Left lung (tissue), 10 donors: ENCODE measurements around the gene PYDC2. TPM values are rescaled to one million over a fixed set of nuclear protein-coding genes. Genes with fewer than 3 reads are reported as not detected.

Source experiments
- ATAC-seq: fragments of 200-7000 bp; cut with Tn5 transposase; one replicate; pipeline ENCODE4 v1.9.1; 2020; ENCODE audit warnings: moderate library complexity
- DNase-seq, 4 donors: peaks; one replicate each; pipeline ENCODE4 v3.0.0-alpha.2; 2013 to 2020
- H3K27ac ChIP-seq, 2 donors: fragments of 200-600 bp; sonication (generic) in 1 of 2; one replicate each; pipeline versions ENCODE4 v1.5.0 to v1.8.0; 2020 to 2021
- H3K27me3 ChIP-seq, 2 donors: fragments of 200-600 bp; sonication (generic) in 1 of 2; one replicate each; pipeline versions ENCODE4 v1.5.0 to v1.8.0; 2020 to 2021
- H3K36me3 ChIP-seq, 2 donors: fragments of 200-600 bp; sonication (generic) in 1 of 2; one replicate each; pipeline versions ENCODE4 v1.5.0 to v1.8.0; 2020 to 2021
- H3K4me1 ChIP-seq, 2 donors: fragments of 200-600 bp; one replicate each; pipeline ENCODE4 v1.8.0; 2021
- H3K4me3 ChIP-seq, 2 donors: fragments of 200-600 bp; sonication (generic) in 1 of 2; one replicate each; pipeline versions ENCODE4 v1.5.0 to v1.8.0; 2020 to 2021; ENCODE audit warnings: mild to moderate bottlenecking in 1 of 2
- H3K9me3 ChIP-seq, 2 donors: fragments of 200-600 bp; sonication (generic) in 1 of 2; one replicate each; pipeline versions ENCODE4 v1.5.0 to v1.8.0; 2020 to 2021
- intact Hi-C, 2 donors: fragments of 100-400 bp; cut with DNase I; formaldehyde crosslinking; loops; one replicate each; pipeline versions ENCODE4 v1.11.2 to v1.14.2; 2022
- polyA plus RNA-seq, 6 donors: library from polyadenylated mRNA; unstranded; fragments of 120-200 nt; gene quantifications; one replicate each; pipeline ENCODE4 v1.2.1, GENCODE V29; 2013; ENCODE audit not compliant: insufficient read length in 6 of 6
- total RNA-seq, 2 donors: library from RNA; stranded (reverse); fragmentation: NEBNext Ultra II Directional; extraction: Animal tissue kit (Norgen Biotek cat#: 25700); gene quantifications; one replicate each; pipeline ENCODE4 v1.2.1, GENCODE V29; 2021
- TF ChIP-seq, protein P1 (sequence below), 2 donors: fragments of 200-600 bp; sonication (generic) in 1 of 2; IDR thresholded peaks; one replicate each; pipeline versions ENCODE4 v1.5.0 to v1.8.0; 2021; ENCODE audit warnings: antibody characterized with exemption in 2 of 2
- donor health status: DM: no; HTN: yes; CAD: no.
- donor health status: DM: no; HTN: no; CAD: no.

PYDC2 gene
- total and polyA plus RNA-seq, 8 donors = not detected

DNA sequence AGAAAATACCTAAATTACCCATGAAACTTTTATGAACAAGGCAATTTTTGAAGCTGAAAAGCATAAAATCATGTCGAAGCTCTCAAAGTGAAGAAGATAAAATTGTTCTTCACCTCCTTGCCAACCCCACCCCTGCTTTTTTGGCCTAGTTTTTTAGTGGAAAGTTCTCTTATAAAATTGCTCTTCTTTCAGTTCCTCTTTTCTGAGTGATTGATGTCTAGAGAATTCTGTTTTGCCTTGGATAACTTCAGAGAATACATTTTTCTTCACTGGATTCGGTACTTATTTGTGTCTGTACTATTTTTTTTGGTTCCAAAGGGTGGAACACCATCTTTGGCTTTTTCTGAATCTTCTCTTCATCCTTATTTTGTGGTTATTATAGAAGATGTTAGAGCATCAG lies 25.0 kb upstream of the PYDC2 start:
- ATAC-seq = no peak
- H3K4me3 ChIP-seq = no peak overlapping the region
- intact Hi-C loops = no loop called here
- DNase-seq = no peak
- H3K4me1 ChIP-seq = no peaks in the 10 kb centered on the region
- peaks cover 0 to 3% of the 10 kb centered on the region in 2 donors for H3K9me3 ChIP-seq
- no peaks in the 10 kb centered on the region for H3K36me3 ChIP-seq
- H3K27me3 ChIP-seq = no peaks in the 10 kb centered on the region
- TF ChIP-seq, protein P1, sequence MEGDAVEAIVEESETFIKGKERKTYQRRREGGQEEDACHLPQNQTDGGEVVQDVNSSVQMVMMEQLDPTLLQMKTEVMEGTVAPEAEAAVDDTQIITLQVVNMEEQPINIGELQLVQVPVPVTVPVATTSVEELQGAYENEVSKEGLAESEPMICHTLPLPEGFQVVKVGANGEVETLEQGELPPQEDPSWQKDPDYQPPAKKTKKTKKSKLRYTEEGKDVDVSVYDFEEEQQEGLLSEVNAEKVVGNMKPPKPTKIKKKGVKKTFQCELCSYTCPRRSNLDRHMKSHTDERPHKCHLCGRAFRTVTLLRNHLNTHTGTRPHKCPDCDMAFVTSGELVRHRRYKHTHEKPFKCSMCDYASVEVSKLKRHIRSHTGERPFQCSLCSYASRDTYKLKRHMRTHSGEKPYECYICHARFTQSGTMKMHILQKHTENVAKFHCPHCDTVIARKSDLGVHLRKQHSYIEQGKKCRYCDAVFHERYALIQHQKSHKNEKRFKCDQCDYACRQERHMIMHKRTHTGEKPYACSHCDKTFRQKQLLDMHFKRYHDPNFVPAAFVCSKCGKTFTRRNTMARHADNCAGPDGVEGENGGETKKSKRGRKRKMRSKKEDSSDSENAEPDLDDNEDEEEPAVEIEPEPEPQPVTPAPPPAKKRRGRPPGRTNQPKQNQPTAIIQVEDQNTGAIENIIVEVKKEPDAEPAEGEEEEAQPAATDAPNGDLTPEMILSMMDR (IDR thresholded peaks at IDR 0.05) = no peak
- no peak overlapping the region for H3K27ac ChIP-seq

DNA sequence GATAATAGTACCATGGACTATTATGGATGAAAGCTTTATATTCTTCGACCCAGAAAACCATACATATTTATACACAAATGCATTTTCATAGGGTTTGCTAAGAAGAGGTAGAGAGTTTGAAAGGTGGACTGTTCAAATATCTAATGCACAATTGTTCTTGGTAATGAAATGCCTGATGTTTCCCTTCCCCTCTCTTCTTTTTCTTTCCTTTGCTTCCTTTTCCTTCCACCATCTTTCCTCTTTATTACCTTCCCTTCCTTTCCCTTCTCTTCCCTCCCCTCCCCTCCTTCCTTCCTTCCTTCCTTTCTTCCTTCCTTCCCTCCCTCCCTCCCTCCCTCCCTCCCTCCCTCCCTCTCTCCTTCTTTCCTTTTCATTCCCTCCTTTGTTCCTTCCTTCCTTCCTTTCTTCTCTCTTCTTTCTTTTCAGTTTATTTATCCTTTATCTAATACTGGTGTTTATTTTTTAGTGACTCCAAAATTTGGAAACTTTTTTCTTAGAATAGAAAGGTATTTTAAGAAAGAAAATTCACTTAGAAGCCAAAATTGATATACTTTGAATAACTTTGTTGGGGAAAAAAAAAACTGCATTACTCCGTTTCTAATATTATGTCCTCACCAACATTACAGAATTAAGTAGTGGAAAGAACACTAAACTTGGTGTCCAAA lies 22.7 kb upstream of the PYDC2 start:
- intact Hi-C loops = no loop called here
- Histone ChIP-seq H3K27ac (no peak overlapping the region), H3K27me3 (no peaks in the 10 kb centered on the region), H3K4me3 (no peak overlapping the region), H3K4me1 (no peaks in the 10 kb centered on the region), H3K36me3 (no peaks in the 10 kb centered on the region), H3K9me3 (no peaks in the 10 kb centered on the region)
- DNase-seq (no peak), ATAC-seq (no peak)
- TF ChIP-seq, protein P1 (IDR thresholded peaks at IDR 0.05) = no peak

DNA sequence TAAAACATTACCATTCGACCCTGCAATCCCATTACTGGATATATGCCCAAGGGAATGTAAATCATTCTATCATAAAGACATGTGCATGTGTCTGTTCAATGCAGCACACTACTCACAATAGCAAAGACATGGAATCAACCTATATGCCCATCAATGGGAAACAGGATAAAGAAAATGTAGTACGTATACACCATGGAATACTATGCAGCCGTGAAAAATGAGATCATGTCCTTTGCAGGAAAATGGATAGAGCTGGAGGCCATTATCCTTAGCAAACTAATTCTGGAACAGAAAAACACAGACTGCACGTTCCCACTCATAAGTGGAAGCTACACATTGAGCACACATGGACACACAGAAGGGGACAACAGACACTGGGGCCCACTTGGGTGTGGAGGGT lies 20.4 kb upstream of the PYDC2 start:
- TF ChIP-seq, protein P1 (IDR thresholded peaks at IDR 0.05) = no peak
- Histone ChIP-seq H3K27ac (no peak overlapping the region), H3K9me3 (no peaks in the 10 kb centered on the region), H3K27me3 (no peaks in the 10 kb centered on the region), H3K4me1 (no peaks in the 10 kb centered on the region), H3K36me3 (no peaks in the 10 kb centered on the region), H3K4me3 (no peak overlapping the region)
- ATAC-seq (no peak), DNase-seq (no peak)
- intact Hi-C loops = no loop called here

DNA sequence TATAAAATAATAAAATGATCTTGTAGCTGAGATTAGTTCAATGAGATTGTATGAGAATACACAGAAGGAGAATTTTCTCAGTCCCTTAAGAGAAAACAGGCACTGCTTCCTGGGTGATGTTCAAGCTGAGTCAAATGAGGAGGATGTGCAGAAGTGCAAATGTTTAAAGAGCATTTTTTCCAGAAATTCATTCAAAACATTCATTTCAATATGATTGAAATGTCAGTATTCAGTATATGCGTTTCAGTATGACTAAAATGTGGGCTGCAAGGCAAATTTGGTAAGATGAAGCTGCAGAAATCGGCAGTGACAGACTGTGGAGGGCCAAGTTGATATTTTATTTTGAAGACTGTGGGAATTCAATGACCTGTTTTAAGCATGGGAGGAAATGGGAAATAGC lies 19.3 kb upstream of the PYDC2 start:
- Histone ChIP-seq H3K9me3 (no peaks in the 10 kb centered on the region), H3K27ac (no peak overlapping the region), H3K4me3 (no peak overlapping the region), H3K4me1 (no peaks in the 10 kb centered on the region), H3K36me3 (no peaks in the 10 kb centered on the region), H3K27me3 (no peaks in the 10 kb centered on the region)
- intact Hi-C loops = no loop called here
- TF ChIP-seq, protein P1 (IDR thresholded peaks at IDR 0.05) = no peak
- ATAC-seq (no peak), DNase-seq (no peak)

DNA sequence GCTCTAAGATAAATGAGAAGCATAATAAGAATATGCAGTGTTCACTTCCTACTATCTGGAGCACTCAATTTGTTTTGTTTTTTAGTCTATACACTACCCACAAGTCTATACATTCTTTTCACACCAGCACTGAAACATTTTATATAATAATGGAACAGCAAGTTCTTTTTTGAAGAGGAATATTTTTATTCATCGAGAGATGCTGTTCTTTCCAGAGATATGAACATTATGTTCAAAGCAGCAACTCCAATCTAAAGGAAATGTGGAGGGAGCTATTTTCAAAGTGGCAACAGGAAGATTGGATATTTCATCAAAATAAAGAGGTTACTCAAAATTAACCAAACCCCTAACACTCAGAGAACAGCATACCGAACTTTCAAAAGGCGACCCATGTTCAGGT lies 16.4 kb upstream of the PYDC2 start:
- intact Hi-C loops = no loop called here
- TF ChIP-seq, protein P1 (IDR thresholded peaks at IDR 0.05) = no peak
- Histone ChIP-seq H3K27ac (no peak overlapping the region), H3K27me3 (no peaks in the 10 kb centered on the region), H3K9me3 (no peaks in the 10 kb centered on the region), H3K36me3 (no peaks in the 10 kb centered on the region), H3K4me3 (no peak overlapping the region), H3K4me1 (no peaks in the 10 kb centered on the region)
- no peak for ATAC-seq
- DNase-seq = no peak
